Sigmoid colon (tissue), 7 donors: ENCODE data around the gene TFG. TPM values are rescaled to one million over a fixed set of nuclear protein-coding genes. Genes with fewer than 3 reads are reported as not detected.

Experiments
- DNase-seq: peaks from one replicate; pipeline ENCODE4 v3.0.0-alpha.2; 2019
- H3K27ac ChIP-seq, 4 donors: fragments of 200-600 bp; sonication (generic); one replicate each; pipeline ENCODE4 v1.5.1; 2016 to 2019; ENCODE audit warnings: mild to moderate bottlenecking in 1 of 4
- H3K27me3 ChIP-seq, 3 donors: fragments of 200-600 bp; sonication (generic); one replicate each; pipeline ENCODE4 v1.5.1; 2019; ENCODE audit warnings: mild to moderate bottlenecking in 1 of 3
- H3K36me3 ChIP-seq, 4 donors: fragments of 200-600 bp; sonication (generic); one replicate each; pipeline ENCODE4 v1.5.1; 2016 to 2019
- H3K4me1 ChIP-seq, 4 donors: fragments of 200-600 bp; sonication (generic); one replicate each; pipeline ENCODE4 v1.5.1; 2017 to 2019
- H3K4me3 ChIP-seq, 4 donors: fragments of 200-600 bp; sonication (generic); one replicate each; pipeline ENCODE4 v1.5.1; 2017 to 2019; ENCODE audit warnings: mild to moderate bottlenecking in 2 of 4, moderate library complexity in 1 of 4
- H3K9me3 ChIP-seq, 4 donors: fragments of 200-600 bp in 3 of 4; sonication (generic) in 3 of 4; one replicate each; pipeline versions ENCODE4 v1.5.1 to v1.6.1; 2013 to 2019
- EP300 ChIP-seq, 4 donors: sonication (generic); formaldehyde crosslinking; IDR thresholded peaks; one replicate each; pipeline ENCODE4 v1.6.1; 2017; ENCODE audit warnings: antibody characterized with exemption in 4 of 4
- POLR2A ChIP-seq, 2 donors: fragments of 450-650 bp; IDR thresholded peaks; one replicate each; pipeline ENCODE4 v1.6.1; 2016; ENCODE audit warnings: antibody characterized with exemption in 2 of 2, mild to moderate bottlenecking in 2 of 2, moderate library complexity in 2 of 2
- POLR2AphosphoS5 ChIP-seq, 4 donors: sonication (generic); formaldehyde crosslinking; IDR thresholded peaks; one replicate each; pipeline ENCODE4 v1.6.1; 2017; ENCODE audit warnings: antibody characterized with exemption in 4 of 4
- WGBS, 2 donors: extraction: QIAGEN DNeasy Blood & Tissue Kit; methylation state at CpG; one replicate each; pipeline ENCODE4 v1.1.7; 2013; 5-methylcytosine and 5-hydroxymethylcytosine counted together
- intact Hi-C: fragments of 100-400 bp; cut with DNase I; formaldehyde crosslinking; loops from one replicate; pipeline ENCODE4 v1.15.1; 2023
- polyA plus RNA-seq, 3 donors: library from polyadenylated mRNA; stranded (reverse); fragments of 200-250 nt; gene quantifications; one replicate each; pipeline ENCODE4 v1.2.3, GENCODE V29; 2013
- total RNA-seq, 4 donors: library from RNA; depleted of rRNA; stranded (reverse); fragments of >200 nt; gene quantifications; one replicate each; pipeline ENCODE4 v1.1.0, GENCODE V29; 2016
- TF ChIP-seq, protein P1 (sequence below), 4 experiments: fragments of 450-650 bp in 3 of 4; fragments of 200-600 bp in 1 of 4; IDR thresholded peaks; one replicate each; pipeline ENCODE4 v1.5.1; 2016 to 2019; ENCODE audit warnings: antibody characterized with exemption in 4 of 4, mild to moderate bottlenecking in 3 of 4, moderate library complexity in 2 of 4
- donor health status: healthy with polysubstance abuse.
- donor health status: Bipolar disorder and iron deficiency.
- donor health status: healthy.

The TFG gene
- total and polyA plus RNA-seq, 7 donors = 52.0 to 139 (median 64.9) TPM

DNA sequence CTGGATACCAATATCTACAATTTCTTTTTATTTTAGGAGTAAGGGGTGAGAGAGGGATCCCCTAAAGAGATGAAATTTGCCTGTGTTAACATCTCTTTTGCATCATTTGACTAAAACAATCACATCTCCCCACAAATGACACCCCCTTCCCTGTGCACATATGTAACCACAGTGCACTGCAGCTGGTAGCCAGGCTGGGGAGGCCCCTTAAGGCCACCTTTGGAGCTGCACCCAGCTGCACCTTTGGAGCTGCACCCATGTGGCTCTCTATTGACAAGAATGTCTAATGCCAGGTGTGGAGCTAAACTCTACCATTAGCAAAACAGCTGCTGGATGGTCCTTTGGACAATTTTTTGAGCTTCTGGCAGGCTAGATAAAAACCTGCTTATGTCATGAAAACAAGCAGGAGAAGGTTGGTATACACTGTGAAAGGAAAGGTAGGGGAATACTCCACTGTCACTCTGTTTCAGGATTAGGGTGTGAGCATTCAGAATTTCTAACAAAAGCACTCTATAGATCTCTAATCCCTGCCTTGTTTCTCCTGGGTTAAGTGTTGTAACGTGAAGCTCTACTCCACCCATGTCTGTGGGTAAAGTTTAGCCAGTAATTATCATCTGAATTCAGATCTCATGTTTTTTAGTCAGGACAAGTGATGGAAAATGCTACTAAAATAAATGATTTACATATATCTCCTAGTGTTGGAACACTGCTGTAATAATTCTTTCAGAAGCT, 52.1 kb downstream of the TFG start:
- Histone ChIP-seq H3K27me3 (no peaks in the 10 kb centered on the region), H3K9me3 (no peaks in the 10 kb centered on the region), H3K4me3 (no peak overlapping the region), H3K27ac (no peak overlapping the region), H3K4me1 (peaks cover 0 to under 1% (median 0%) of the 10 kb centered on the region in 4 donors), H3K36me3 (peaks cover 0 to 4% (median 1%) of the 10 kb centered on the region in 4 donors)
- TF ChIP-seq POLR2AphosphoS5 (IDR thresholded peaks at IDR 0.05) (no peak), EP300 (IDR thresholded peaks at IDR 0.05) (no peak), POLR2A (IDR thresholded peaks at IDR 0.05) (no peak)
- TF ChIP-seq, protein P1, sequence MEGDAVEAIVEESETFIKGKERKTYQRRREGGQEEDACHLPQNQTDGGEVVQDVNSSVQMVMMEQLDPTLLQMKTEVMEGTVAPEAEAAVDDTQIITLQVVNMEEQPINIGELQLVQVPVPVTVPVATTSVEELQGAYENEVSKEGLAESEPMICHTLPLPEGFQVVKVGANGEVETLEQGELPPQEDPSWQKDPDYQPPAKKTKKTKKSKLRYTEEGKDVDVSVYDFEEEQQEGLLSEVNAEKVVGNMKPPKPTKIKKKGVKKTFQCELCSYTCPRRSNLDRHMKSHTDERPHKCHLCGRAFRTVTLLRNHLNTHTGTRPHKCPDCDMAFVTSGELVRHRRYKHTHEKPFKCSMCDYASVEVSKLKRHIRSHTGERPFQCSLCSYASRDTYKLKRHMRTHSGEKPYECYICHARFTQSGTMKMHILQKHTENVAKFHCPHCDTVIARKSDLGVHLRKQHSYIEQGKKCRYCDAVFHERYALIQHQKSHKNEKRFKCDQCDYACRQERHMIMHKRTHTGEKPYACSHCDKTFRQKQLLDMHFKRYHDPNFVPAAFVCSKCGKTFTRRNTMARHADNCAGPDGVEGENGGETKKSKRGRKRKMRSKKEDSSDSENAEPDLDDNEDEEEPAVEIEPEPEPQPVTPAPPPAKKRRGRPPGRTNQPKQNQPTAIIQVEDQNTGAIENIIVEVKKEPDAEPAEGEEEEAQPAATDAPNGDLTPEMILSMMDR (IDR thresholded peaks at IDR 0.05) = no peak
- intact Hi-C loops = no loop called here
- DNase-seq = no peak
- WGBS, 2 donors = 31 to 63% methylated on average over 1 of the region's 1 CpG

DNA sequence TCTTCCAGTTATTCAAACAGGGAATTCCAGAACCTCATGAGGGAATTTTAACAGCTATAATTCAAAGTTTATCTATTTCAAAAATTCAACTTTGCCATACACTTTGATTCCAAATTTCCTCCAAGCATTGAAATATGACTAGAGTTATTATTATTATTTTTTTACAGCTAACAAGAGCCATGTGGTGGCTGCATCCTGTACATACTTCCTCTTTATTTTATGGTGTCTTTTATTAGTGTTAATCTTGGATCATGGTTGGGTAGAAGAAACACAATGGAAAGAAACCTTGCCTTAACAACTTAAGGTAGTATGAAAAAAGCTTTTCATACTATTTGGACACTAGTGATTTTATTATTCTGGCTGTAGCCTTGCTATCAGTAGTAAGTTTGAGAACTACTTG, 52.7 kb downstream of the TFG start:
- Histone ChIP-seq H3K9me3 (no peaks in the 10 kb centered on the region), H3K27me3 (no peaks in the 10 kb centered on the region), H3K4me3 (no peak overlapping the region), H3K27ac (no peak overlapping the region), H3K36me3 (peaks cover 0 to 4% (median 1%) of the 10 kb centered on the region in 4 donors), H3K4me1 (no peaks in the 10 kb centered on the region)
- no peak for DNase-seq
- intact Hi-C loops = no loop called here
- TF ChIP-seq, protein P1 (IDR thresholded peaks at IDR 0.05) = no peak
- TF ChIP-seq POLR2AphosphoS5 (IDR thresholded peaks at IDR 0.05) (no peak), POLR2A (IDR thresholded peaks at IDR 0.05) (no peak), EP300 (IDR thresholded peaks at IDR 0.05) (no peak)

DNA sequence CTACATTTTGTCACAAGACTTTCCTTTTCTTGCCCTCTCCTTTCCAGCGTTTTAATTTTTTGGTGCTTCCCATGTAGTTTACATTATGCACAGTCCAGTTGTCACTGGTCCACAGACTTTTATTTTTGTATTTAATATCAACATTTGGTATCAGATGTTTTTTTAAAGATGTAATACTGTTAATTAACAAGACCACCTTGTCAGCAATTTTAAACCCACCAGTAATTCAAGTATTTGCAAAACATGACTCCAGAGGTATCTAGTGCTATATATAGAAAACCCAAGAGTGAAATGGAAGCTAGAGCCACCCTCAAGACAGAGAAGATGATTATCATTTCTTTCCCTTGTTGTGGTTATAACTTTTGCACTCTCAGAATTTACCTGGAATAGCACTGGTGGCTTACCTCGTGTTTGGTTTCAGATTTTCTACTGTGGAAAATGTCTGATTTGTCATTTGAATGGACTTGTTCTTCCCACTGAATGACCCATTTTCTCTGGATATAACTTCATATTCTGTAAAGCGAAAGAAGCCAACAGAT, 56.2 kb downstream of the TFG start:
- no peaks in the 10 kb centered on the region for H3K4me1 ChIP-seq
- no peaks in the 10 kb centered on the region for H3K27me3 ChIP-seq
- H3K9me3 ChIP-seq = no peaks in the 10 kb centered on the region
- intact Hi-C loops = no loop called here
- TF ChIP-seq POLR2A (IDR thresholded peaks at IDR 0.05) (no peak), EP300 (IDR thresholded peaks at IDR 0.05) (no peak), POLR2AphosphoS5 (IDR thresholded peaks at IDR 0.05) (no peak)
- TF ChIP-seq, protein P1 (IDR thresholded peaks at IDR 0.05) = no peak
- WGBS, 2 donors = 84 to 86% methylated on average over 3 of the region's 3 CpGs
- H3K27ac ChIP-seq = no peak overlapping the region
- no peak for DNase-seq
- H3K4me3 ChIP-seq = no peak overlapping the region
- peaks cover 0 to 15% (median 0%) of the 10 kb centered on the region in 4 donors for H3K36me3 ChIP-seq

DNA sequence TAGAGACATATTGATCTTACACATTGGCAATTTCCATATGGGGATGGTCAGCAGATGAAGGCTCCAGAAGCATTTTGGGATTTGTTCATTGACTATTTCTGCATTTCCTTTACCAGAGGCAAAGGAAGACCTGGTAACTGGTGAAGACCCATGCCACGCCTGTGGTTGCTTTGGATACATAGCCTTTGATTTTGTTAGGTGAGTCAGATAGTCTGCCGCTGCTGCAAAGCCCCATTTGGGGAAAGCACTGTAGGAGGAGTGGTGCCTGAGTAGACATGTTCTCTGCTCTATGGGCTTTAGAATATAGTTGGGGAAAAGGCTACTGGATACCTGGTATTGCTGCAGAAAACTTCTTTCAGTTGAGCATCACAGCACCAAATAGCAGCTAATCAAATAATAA, 56.8 kb downstream of the TFG start:
- intact Hi-C loops = no loop called here
- H3K9me3 ChIP-seq = no peaks in the 10 kb centered on the region
- no peak overlapping the region for H3K27ac ChIP-seq
- H3K36me3 ChIP-seq = peaks cover 0 to 21% (median 0%) of the 10 kb centered on the region in 4 donors
- no peaks in the 10 kb centered on the region for H3K4me1 ChIP-seq
- TF ChIP-seq, protein P1 (IDR thresholded peaks at IDR 0.05) = no peak
- no peak for TF ChIP-seq POLR2A (IDR thresholded peaks at IDR 0.05)
- TF ChIP-seq EP300 (IDR thresholded peaks at IDR 0.05) = no peak
- TF ChIP-seq POLR2AphosphoS5 (IDR thresholded peaks at IDR 0.05) = no peak
- 88 to 89% methylated on average over 2 of the region's 2 CpGs for WGBS, 2 donors
- no peak overlapping the region for H3K4me3 ChIP-seq
- no peak for DNase-seq
- no peaks in the 10 kb centered on the region for H3K27me3 ChIP-seq
